NCI-H2081 treated with DMSO at 0.1 percent for 48 hours (cell line): Measurements from ENCODE around the gene CCSER1.
A peak's percentile ranks its signal among the peaks of the same experiment; 100 is the strongest.
"Not testable (repeated sequence)": the region's sequence is repeated elsewhere in the genome, so short reads cannot be mapped to it uniquely, and the experiment has no call there.

ENCODE experiments used
- DNase-seq: peaks from one replicate; lab custom pipeline; 2025; lab: John Stamatoyannopoulos, UW

CCSER1 gene

DNA sequence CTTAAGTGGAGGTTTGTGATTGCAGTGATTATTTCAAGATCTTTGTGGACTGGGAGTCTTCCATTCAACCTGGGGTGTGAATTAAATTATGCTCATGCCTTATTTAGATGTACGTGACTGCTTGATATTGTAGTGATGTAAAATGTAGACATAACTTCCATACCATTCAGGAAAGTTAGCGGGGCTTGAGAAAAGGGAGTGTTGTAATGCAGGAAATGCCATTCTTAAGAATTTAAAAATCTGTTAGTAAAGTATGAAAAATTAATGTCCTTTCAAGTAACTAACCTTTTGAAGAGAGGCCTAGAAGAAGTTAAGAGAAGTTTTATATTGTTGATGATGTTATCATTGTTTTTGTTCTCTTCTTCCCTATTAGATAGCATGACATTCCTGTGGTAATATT lies 318.2 kb downstream of the CCSER1 start:
- no peak for DNase-seq

DNA sequence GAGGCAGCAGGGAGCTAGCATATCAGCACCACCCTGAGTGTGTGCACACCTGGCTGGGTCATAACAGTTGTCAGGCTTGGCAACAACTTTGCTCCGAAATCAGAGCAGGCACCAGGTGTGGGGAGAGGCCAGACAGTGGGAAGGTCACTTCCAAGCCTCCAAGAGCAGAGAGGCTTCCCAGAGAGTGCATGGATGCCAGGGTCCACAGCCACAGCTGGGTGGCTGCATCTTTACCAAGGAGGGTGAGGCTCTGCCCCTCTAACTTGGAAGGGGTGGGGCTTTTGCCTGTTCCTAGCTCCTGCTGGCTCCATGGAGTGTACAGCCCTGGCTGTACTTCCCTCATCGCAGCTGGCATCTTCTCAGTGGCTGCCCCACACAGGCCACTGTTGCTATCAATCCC lies 322.4 kb downstream of the CCSER1 start:
- DNase-seq = no peak

DNA sequence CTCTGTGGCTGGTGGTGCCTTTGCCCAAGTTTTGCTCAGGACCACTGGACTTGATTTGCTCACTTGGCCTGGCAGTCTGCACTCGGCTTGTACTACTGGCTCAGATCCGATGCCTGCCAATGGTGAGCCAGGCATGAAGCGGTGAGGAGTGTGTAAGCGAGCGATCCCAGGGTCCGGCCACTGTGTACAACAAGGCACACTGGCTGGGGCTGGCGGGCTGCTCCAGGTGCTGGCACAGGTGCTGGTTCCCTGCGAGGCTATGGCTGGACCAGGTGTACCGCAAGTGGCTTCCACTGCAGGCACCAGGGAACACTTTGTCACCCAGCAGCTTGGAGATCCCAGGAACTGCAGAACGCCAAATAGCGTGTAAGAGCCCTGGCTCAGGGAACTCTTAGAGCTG lies 329.7 kb downstream of the CCSER1 start:
- no peak for DNase-seq

DNA sequence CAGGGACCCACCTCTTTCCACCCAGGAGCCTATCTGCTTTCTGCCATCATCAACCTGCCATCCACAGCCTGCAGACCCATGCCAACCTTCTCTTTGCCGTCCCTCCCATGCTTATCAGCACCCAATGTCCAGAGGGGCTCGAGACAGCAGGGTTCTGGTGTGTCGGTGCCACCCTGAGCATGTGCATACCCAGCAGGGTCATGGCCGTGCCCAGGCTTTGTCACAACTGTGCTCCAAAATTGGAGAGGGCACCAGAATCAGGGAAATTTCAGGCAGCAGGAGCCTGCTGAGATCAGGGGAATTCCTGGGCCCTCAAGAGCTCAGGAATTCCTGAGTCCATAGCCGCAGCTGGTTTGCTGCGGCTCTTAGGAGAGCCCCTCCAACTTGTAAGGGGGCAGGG lies 330.6 kb downstream of the CCSER1 start:
- DNase-seq = no peak

DNA sequence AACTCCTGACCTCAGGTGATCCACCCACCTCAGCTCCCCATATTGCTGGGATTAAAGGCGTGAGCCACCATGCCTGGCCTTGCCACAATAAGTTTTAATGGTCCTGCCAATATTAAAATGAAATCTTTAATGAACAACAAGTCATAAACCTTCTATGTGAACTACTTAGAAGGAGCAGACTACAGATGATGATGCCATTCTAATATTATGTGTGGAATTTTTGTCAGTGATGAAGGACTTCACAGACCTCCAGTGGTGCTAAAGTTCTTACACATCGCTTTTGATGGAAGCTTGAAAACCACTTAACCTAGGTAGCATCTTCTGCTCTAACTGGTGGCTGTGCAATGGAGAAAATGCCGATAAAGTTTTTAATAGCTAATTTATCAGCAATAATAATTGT lies 331.4 kb downstream of the CCSER1 start:
- no peak for DNase-seq

DNA sequence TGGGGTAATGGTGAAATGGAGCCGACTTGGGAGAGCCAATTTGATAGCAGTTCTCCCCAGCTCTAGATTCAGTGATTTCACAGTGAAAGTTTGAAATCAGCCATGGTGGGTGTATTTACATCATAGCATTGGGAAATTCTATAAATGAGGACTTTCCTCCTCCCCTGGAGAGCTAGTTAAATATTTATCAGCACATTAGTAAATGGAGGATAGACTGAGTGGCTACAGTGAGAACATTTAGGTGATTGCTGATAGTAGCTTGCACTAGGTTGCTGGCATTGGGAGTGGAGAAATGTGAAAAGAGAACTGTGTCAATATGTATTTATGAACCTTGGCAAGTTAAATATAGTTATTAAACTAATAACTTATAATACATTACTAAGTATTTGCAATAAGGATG lies 347.3 kb downstream of the CCSER1 start:
- DNase-seq = no peak

DNA sequence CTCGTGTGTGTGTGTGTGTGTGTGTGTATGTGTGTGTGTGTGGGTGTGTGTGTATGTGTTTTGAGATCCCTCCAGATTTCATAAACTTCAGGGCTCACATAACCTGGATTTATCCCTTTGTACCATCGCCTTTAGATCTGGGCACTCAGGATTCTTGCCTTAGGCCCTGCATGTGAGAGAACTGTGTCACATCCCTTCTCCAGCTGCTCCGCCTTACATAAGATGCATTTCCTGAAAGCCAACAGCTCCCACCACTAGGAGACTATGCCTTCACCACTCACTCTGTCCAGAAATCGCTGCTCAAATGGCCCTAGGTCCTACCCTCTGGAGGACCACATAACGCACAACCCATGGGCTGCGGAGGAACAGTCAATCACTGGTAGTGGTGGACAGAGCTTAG lies 348.8 kb downstream of the CCSER1 start:
- DNase-seq = no peak

DNA sequence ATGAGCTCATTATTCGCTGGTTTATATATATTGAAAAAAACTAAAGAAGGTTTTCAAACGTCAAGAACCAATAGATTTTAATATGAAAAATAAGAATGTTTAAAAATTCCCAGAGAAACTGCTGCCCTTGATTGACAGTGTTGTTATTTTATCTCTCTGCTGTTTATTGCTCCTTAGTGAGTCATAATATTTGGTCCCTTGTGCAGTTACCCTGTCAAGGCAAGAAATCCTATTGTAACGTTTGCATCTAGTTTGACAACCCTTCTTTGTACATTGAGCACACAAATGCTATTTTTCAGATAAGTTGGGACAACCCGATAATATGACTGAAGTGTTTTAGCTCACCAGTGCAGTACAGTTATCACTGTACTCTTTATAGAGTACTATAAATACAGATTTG lies 349.4 kb downstream of the CCSER1 start:
- DNase-seq = no peak

DNA sequence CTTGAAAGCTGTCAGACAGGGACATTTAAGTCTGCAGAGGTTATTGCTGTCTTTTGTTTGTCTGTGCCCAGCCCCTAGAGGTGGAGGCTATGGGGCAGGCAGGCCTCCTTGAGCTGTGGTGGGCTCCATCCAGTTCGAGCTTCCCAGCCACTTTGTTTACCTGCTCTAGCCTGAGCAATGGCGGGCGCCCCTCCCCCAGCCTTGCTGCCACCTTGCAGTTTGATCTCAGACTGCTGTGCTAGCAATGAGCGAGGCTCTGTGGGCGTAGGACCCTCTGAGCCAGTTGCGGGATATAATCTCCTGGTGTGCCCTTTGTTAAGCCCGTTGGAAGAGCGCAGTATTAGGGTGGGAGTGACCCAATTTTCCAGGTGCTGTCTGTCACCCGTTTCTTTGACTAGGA lies 357.7 kb downstream of the CCSER1 start:
- not testable (repeated sequence) for DNase-seq

DNA sequence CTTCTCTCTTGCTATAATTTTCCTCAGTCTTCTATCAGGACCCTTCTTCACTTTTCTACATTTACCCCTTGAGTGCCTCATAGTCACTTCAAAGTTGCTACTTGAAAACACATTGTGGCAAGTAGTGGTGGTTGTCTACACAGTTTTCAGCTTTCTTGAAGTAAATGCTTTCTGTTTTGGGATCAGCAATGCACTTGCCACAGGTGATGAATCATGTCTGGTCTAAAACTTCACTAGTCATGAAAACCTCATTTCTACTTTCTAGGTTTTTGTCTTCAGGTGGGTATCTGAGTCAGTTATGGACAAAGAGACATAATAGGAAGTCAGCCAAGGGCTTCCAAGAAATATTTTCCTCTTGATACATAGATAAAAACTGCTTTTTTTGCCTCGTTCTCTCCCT lies 359.2 kb downstream of the CCSER1 start:
- DNase-seq = no peak

DNA sequence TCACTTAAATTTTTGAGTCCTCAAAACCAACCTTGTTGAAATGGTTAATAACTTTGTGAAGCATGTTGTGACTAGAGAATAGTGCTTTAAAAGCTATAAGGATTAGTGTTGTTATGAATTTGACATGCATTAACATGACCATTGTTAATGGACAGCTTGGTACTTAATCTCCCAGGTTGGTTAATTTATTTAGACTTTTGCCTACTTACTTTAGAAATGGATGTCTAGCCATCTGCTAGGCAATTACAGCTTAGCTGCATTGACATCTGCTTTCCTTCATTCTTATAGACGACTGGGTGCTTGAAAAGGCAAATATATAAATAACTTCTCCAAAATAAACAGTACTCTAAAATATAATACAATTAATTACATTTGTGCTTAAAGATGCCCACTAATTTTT lies 368.0 kb downstream of the CCSER1 start:
- no peak for DNase-seq

DNA sequence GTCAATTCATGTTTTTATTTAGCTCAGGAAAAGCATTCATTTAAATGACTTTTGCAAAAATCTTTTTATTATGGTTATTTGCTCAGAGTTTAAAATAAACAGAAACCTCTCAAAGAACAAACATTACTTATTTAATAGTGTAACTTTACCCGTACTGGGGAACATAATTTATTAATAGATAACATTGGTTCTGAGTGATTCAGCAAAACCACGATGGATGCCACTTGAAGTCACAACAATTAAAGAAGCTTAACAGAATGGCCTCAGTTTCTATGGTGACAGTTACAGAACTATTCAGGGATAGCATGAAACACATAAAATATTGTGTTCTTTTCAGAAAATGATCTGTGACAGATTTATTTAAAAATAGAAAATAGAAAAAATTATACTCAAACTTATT lies 368.7 kb downstream of the CCSER1 start:
- no peak for DNase-seq

DNA sequence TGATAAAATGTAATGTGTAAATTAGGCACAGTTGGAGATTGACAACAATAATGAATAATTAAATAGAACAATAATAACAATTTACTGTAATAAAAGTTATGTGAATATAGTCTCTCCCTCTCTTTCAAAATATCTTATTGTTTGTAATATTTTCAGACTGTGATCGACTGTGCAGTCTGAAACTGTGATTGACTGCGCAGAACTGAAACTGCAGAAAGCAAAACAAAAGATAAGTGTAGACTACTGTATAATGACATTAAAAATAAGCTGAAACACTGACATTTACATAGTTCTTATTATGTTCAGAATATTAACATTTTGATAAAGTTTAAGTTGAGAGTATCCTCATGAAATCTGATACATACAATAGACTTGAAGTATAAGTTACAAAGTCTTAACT lies 371.0 kb downstream of the CCSER1 start:
- no peak for DNase-seq

DNA sequence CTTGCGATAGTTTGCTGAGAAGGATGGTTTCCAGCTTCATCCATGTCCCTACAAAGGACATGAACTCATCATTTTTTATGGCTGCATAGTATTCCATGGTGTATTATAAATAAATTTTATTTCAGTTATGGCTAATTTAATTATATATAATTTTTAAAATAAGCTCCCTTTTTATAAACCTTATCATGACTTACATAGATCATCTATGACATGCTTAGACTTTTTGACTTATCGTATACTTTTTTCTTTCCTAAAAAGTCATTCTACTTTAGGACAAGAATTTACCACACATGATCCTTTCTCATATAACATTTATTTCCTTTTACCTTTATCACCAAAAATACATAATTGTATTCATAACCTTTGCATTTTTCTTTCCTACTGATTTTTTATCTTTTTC lies 376.5 kb downstream of the CCSER1 start:
- no peak for DNase-seq

DNA sequence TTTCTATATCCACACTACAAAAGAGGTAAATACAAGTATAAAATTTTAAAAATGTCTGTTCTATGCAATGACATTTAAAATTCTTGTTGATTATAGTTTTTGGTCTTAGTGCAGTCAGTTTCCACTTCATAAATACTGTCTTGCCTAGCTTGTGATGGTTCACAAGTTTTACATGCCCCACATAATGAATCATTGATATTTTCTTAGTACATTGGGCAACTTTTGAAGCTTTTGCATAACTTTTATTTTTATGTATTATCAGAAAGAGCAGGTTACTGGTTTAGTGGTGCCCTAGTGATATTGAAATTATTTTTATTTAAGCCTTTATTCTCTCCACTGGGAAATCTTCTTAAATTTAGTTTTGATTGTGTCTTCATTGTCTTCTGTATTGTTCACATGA lies 388.0 kb downstream of the CCSER1 start:
- no peak for DNase-seq

DNA sequence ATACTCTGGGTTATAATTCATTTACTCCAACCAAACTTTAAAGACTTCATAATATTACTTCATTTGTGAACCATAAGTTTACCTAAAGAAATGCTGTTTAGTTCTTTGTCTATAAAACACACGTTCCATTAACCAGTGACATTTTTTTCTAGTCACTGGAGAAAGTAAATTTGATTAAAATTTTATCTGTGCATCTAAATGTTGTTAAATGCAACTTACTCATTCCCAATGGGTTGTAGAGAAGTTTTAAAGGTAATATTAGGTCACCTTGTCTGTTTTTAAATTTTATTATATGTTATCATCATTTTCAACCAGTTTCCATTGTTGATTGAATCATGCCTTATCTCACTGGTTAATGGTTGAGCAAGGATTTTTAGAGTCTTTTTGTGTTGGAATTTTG lies 401.4 kb downstream of the CCSER1 start:
- no peak for DNase-seq

DNA sequence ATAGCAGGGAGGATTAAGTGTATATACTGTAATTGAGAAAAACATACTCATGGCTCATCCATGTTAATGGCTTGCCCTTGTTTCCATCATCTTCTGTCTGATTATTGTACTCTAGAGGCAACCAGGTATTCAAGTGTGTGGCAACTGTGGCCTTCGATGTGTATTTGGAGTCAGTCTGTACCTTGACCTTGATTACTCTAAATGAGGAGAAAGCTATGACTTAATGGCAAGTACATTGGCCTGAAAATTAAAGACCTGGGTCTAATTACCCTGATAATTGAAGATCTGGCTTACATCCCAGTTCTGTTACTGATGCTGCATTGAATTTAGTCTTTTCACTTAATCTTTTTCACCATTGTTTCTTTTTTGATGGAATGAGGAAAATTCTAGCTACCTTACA lies 409.2 kb downstream of the CCSER1 start:
- no peak for DNase-seq

DNA sequence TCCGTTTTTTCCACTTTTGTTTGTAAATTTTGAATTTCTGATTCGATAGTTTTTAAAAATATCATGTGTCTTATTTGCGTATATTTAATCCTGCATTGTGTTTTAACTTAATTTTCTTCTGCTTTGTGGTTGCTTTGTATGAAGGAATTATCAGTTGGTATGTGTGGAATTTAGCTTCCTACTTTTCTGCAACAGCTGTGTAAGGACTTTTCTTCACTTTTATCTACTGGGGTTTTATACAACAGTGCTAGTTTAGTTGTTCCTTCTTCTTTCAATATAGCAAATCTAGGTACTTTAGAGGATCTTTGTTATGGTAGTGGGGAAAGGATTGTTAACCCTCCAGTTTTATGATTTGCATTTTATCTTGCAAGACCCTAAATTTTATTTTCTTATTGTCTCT lies 410.3 kb downstream of the CCSER1 start:
- no peak for DNase-seq

DNA sequence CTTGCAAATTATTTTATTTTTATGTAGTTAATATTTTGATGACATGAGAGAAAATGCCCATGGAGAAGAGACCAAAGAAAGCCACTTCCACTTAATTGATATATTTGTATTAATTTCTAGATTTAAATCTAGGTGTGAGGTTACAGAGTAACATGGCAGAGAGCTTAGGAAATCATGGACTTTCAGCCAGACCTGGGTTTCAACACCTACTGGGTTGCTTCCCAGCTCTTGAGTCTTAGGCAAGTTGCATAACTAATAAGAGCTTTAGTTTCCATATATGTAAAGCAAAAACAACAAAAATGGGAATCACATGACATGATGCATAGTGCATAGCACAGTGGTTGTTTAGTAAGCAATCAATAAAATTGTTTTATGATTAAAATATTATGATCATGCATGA lies 413.3 kb downstream of the CCSER1 start:
- DNase-seq = no peak

DNA sequence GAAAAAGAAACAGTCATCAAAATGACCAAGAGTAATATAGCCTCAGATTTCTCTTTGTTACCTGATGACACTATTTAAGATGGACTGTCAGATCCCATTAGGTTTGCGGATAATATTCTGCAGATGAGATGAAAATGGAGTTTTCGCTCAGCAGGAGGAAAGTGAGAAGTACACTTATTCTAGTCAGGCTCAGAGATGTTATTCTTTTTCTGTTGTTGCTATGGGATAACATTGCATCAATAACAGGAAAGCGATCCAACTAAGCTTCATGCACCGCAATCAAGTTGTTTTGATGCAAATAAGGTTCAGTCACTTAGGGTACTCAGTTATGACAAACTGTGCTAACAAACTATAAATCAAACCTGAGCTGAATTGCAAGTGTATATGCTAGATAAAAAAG lies 415.0 kb downstream of the CCSER1 start:
- DNase-seq = peak; percentile 26

DNA sequence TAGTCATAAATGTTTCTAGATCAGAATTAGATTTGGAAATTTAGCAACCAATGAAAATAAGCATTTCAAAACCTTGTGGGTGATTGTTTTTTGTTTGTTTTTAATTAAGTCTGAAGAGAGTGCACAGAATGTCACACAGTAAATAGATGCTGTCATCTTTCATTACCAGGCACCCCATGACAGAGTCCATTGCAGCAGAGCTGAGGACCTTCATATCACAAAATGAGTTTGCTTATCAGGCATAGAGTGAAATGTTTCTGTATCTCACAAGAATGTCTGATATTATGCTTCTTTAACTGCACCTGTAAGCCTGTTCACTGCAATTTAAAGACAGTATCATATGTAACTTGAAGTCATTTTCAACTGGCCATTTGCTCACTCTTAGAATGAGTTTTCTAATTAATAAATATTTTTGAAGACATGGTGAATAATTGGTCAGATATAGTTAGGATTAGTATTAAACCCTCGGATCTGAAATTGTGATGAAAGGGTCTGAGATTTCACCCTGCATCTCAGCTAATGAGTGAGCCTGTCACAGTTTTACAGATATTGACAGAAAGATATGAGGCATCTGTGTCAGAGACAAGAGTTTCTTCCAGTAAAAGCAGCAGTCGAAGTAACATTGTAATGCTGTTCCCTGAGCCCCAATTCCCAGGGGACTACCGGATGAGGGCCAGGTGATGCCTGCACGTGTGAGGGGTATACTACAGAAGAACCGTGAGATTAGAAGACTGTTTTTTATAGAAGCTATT lies 416.4 kb downstream of the CCSER1 start:
- DNase-seq = no peak

DNA sequence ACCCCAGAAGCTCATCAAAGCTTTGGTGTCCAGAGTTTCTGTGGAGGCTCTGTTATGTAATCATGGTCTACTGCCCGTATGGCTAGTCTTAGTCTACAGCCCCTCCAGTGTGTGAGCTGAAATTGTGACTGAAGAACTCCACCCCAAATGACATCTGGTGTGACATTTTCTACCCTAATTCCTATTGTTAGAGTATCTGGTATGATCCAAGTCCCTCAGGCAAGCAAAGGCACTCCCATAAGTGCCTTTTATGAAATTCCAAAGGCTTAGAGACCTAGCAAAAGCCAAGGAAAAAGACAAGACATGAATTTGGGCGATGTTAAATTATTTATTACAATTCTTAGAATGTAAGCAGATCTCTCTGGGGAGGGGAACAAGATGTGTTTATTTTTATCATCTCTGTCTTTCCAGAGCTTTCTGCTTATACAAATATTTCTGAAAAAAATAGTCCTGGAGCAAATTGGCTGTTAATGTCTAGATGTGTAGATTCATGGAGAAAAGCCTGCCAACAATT lies 417.4 kb downstream of the CCSER1 start:
- DNase-seq = no peak

DNA sequence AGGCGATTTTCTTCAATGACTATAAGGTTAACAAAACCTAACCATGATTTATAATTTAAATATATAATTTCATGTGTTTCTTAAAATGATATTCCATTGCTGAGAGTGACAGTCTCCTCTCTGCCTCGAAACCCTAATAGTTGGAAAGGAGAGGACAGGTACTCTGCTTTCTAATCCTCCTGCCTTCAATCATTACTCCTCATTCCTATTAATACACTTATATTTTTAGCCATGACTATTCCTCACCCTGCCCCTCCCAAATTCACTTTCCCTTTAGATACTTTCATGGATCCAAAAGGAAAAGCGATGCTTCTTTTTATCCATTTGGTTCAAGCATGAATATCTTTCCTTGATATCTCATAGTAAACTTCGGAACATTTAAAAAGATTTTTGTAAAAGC lies 418.2 kb downstream of the CCSER1 start:
- DNase-seq = no peak

DNA sequence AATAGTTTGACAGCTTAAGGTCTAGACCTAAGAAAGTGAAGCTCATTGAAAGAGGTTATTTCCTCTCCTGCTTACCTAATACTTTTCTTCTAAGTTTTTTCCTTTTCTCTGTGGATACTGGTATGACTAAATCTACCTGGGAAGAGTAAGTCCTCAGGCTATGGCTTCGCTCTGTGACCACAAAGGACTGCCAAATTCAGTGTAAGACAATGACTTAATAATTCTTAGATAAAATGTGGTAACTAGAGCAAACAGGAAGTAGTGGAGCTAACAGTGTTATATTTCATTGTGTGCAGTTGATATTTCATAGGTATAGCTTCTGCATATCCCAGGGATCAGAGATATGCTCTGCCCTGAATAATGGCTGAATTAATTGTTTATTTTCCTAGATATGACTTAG lies 418.9 kb downstream of the CCSER1 start:
- DNase-seq = no peak
